ENCODE measurements around the gene AHNAK2.

The AHNAK2 gene

GRCh38 chr14:104930526-104931303, 47.5 kb downstream of the AHNAK2 start:
- Histone ChIP-seq H3F3A (ENCODE audit: insufficient read depth, low read length) (no peaks in the 10 kb centered on the region), H2AFZ (ENCODE audit: low read length) (no peak overlapping the region), H3K4me3 (ENCODE audit: low read depth, low read length, poor library complexity, severe bottlenecking) (no peak overlapping the region), H3K4me1 (ENCODE audit: insufficient read depth, low read length, severe bottlenecking) (peaks cover 9% of the 10 kb centered on the region), H3K27me3 (ENCODE audit: insufficient read depth, low read length) (no peaks in the 10 kb centered on the region), H4K20me1 (ENCODE audit: insufficient read depth, low read length) (no peaks in the 10 kb centered on the region), H3K4me2 (ENCODE audit: low read length) (no peak overlapping the region), H3K36me3 (ENCODE audit: insufficient read depth, low read length) (no peaks in the 10 kb centered on the region), H3K9me3 (ENCODE audit: low read length) (no peaks in the 10 kb centered on the region), H3K79me2 (ENCODE audit: insufficient read depth, low read length) (no peaks in the 10 kb centered on the region), H3K27ac (ENCODE audit: low read depth, low read length, poor library complexity, severe bottlenecking) (no peak overlapping the region), H3K9me2 (ENCODE audit: low read depth, low read length) (no peaks in the 10 kb centered on the region), H3K9ac (ENCODE audit: low read length) (no peak overlapping the region)
- no peak for TF ChIP-seq CTCF (IDR thresholded peaks at IDR 0.05; ENCODE audit: low read length)
- TF ChIP-seq EZH2 (IDR thresholded peaks at IDR 0.05; ENCODE audit: borderline replicate concordance, low read length): no peak

- Histone ChIP-seq H3K9me3 (ENCODE audit: low read length) (no peaks in the 10 kb centered on the region), H3K79me2 (ENCODE audit: insufficient read depth, low read length) (no peaks in the 10 kb centered on the region), H3F3A (ENCODE audit: insufficient read depth, low read length) (no peaks in the 10 kb centered on the region), H3K27ac (ENCODE audit: low read depth, low read length, poor library complexity, severe bottlenecking) (no peak overlapping the region), H2AFZ (ENCODE audit: low read length) (no peak overlapping the region), H3K27me3 (ENCODE audit: insufficient read depth, low read length) (no peaks in the 10 kb centered on the region; the same call in 1 of the 2 replicates), H3K9ac (ENCODE audit: low read length) (no peak overlapping the region), H3K9me2 (ENCODE audit: low read depth, low read length) (no peaks in the 10 kb centered on the region), H3K4me1 (ENCODE audit: insufficient read depth, low read length, severe bottlenecking) (peaks cover 9% of the 10 kb centered on the region), H3K4me3 (ENCODE audit: low read depth, low read length, poor library complexity, severe bottlenecking) (no peak overlapping the region), H4K20me1 (ENCODE audit: insufficient read depth, low read length) (no peaks in the 10 kb centered on the region), H3K4me2 (ENCODE audit: low read length) (no peak overlapping the region), H3K36me3 (ENCODE audit: insufficient read depth, low read length) (no peaks in the 10 kb centered on the region)
- no peak for TF ChIP-seq EZH2 (IDR thresholded peaks at IDR 0.05; ENCODE audit: borderline replicate concordance, low read length)
- no peak for TF ChIP-seq CTCF (IDR thresholded peaks at IDR 0.05; ENCODE audit: low read length)
Observed at GRCh38 chr14:104929268-104930230, 48.6 kb downstream of the AHNAK2 start.

- Histone ChIP-seq H3K4me3 (ENCODE audit: low read depth, low read length, poor library complexity, severe bottlenecking) (no peak overlapping the region), H3K79me2 (ENCODE audit: insufficient read depth, low read length) (no peaks in the 10 kb centered on the region), H3K36me3 (ENCODE audit: insufficient read depth, low read length) (no peaks in the 10 kb centered on the region; the same call in 1 of the 2 replicates), H2AFZ (ENCODE audit: low read length) (no peak overlapping the region), H3K27me3 (ENCODE audit: insufficient read depth, low read length) (peaks cover 5% of the 10 kb centered on the region; the same call in 1 of the 2 replicates), H3K9me2 (ENCODE audit: low read depth, low read length) (no peaks in the 10 kb centered on the region), H3K4me2 (ENCODE audit: low read length) (no peak overlapping the region), H4K20me1 (ENCODE audit: insufficient read depth, low read length) (no peaks in the 10 kb centered on the region), H3K27ac (ENCODE audit: low read depth, low read length, poor library complexity, severe bottlenecking) (no peak overlapping the region), H3K9me3 (ENCODE audit: low read length) (peaks cover 3% of the 10 kb centered on the region; the same call in 1 of the 2 replicates), H3K9ac (ENCODE audit: low read length) (no peak overlapping the region), H3F3A (ENCODE audit: insufficient read depth, low read length) (no peaks in the 10 kb centered on the region), H3K4me1 (ENCODE audit: insufficient read depth, low read length, severe bottlenecking) (peaks cover 9% of the 10 kb centered on the region)
- TF ChIP-seq EZH2 (IDR thresholded peaks at IDR 0.05; ENCODE audit: borderline replicate concordance, low read length): no peak
- no peak for TF ChIP-seq CTCF (IDR thresholded peaks at IDR 0.05; ENCODE audit: low read length)
Observed at GRCh38 chr14:104928391-104929133, 49.6 kb downstream of the AHNAK2 start.
